OCI-LY3 (cell line): ENCODE results near the gene KRT15.

Source experiments
- CTCF ChIP-seq: fragments of 200-600, 300-600 bp; sonication (generic); IDR thresholded peaks from 2 replicates; pipeline ENCODE4 v1.5.1; 2014; ENCODE audit warnings: antibody characterized with exemption, low read length, low read depth
- EZH2phosphoT487 ChIP-seq: fragments of 200-600 bp; shearing (Covaris generic); IDR thresholded peaks from 2 replicates; pipeline ENCODE4 v1.6.1; 2018; ENCODE audit warnings: antibody characterized with exemption, mixed run types, low read depth

GRCh38 chr17:41522301-41523224 lies 3.9 kb upstream of the KRT15 start:
- TF ChIP-seq CTCF (no peak), EZH2phosphoT487 (no peak)
